Nephron (organoid): ENCODE results near the gene PSMC4.

Experiments used
- H3K27ac Mint-ChIP-seq, 3 experiments: 2 replicates each; pipeline ENCODE4 v1.8.0; 2020; ENCODE audit warnings: mixed read lengths in 3 of 3, mild to moderate bottlenecking in 2 of 3, moderate library complexity in 1 of 3
- H3K27me3 Mint-ChIP-seq: 2 replicates; pipeline ENCODE4 v1.8.0; 2021; ENCODE audit warnings: low read depth, mild to moderate bottlenecking, moderate library complexity, mixed read lengths
- H3K36me3 Mint-ChIP-seq: 2 replicates; pipeline ENCODE4 v1.8.0; 2020; ENCODE audit warnings: low read depth, mixed read lengths
- H3K4me1 Mint-ChIP-seq: 2 replicates; pipeline ENCODE4 v1.8.0; 2020; ENCODE audit warnings: mixed read lengths
- H3K4me3 Mint-ChIP-seq, 3 experiments: 2 replicates each; pipeline ENCODE4 v1.8.0; 2020; ENCODE audit warnings: mild to moderate bottlenecking in 3 of 3, mixed read lengths in 3 of 3, moderate library complexity in 2 of 3
- H3K9me3 Mint-ChIP-seq: 2 replicates; pipeline ENCODE4 v1.8.0; 2020; ENCODE audit warnings: mixed read lengths
- TF ChIP-seq, protein P1 (sequence below), 3 experiments: fragments of 200-600 bp; sonication (generic); IDR thresholded peaks; one replicate each; pipeline ENCODE4 v1.5.0; 2021; ENCODE audit warnings: antibody characterized with exemption in 3 of 3; ENCODE audit not compliant: unreplicated experiment in 3 of 3

Gene PSMC4

DNA sequence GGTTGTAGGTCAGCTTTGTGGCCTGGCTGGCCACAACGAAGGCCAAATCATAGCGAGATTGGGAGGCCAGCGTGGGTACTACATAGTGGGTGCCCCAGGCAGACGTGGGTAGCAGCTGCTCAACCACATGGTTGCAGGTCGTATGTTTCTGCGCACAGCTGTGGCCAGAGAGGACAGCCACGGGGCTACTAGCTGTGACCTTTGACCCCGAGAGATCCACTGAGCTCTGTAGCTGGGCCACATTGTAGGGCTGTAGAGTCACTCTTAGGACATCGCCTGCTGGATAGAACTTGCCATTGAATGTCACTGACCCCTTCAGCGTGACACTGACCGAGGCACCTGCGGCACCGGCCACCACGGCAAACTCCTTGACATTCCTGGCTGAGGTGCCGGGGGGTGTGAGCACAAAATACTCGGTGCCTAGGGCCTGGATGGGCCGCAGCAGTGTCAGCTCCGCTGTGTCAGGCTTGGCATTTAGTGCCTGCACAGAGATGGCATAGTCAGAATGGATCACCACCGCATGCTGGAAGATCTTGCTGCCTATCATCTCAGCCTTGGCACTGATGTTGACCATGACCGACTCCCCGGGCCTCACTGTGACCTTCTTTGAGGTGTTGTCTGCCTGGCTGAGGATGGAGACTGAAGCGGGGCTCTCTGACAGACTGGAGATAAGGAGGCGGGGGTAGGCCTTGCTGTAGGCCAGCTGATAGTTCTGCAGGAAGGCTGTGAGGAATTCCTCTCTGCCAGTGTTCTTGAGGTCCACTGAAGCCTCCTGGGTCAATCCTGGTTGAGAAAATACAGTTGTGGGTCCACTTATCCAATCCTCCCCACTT, 43.2 kb upstream of the PSMC4 start:
- Mint-ChIP-seq H3K36me3 (no peaks in the 10 kb centered on the region), H3K4me1 (no peaks in the 10 kb centered on the region), H3K4me3 (no peak overlapping the region), H3K27me3 (peaks cover 4% of the 10 kb centered on the region), H3K27ac (no peak overlapping the region), H3K9me3 (peaks cover 9% of the 10 kb centered on the region)
- TF ChIP-seq, protein P1, sequence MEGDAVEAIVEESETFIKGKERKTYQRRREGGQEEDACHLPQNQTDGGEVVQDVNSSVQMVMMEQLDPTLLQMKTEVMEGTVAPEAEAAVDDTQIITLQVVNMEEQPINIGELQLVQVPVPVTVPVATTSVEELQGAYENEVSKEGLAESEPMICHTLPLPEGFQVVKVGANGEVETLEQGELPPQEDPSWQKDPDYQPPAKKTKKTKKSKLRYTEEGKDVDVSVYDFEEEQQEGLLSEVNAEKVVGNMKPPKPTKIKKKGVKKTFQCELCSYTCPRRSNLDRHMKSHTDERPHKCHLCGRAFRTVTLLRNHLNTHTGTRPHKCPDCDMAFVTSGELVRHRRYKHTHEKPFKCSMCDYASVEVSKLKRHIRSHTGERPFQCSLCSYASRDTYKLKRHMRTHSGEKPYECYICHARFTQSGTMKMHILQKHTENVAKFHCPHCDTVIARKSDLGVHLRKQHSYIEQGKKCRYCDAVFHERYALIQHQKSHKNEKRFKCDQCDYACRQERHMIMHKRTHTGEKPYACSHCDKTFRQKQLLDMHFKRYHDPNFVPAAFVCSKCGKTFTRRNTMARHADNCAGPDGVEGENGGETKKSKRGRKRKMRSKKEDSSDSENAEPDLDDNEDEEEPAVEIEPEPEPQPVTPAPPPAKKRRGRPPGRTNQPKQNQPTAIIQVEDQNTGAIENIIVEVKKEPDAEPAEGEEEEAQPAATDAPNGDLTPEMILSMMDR (IDR thresholded peaks at IDR 0.05; ENCODE audit: unreplicated experiment in 3 of 3): no peak

DNA sequence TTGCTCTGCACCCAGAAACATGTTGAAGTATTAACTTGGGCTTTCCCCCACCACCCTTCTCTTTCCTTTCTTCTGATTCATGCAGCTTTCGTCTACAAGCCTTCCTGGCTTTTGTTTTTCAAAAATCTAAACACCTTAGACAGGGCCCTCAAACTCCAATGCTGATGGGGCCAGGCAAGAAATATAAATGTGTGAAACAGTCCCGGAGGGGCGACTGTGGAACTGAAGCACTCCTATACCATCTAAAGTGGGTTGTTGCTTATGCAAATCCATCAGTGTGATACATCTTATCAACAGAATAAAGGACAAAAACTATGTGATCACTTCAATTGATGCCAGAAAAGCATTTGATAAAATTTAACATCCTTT, 42.6 kb upstream of the PSMC4 start:
- Mint-ChIP-seq H3K27me3 (peaks cover 4% of the 10 kb centered on the region), H3K9me3 (peaks cover 9% of the 10 kb centered on the region), H3K27ac (no peak overlapping the region), H3K36me3 (no peaks in the 10 kb centered on the region), H3K4me3 (no peak overlapping the region), H3K4me1 (no peaks in the 10 kb centered on the region)
- TF ChIP-seq, protein P1 (IDR thresholded peaks at IDR 0.05; ENCODE audit: unreplicated experiment in 3 of 3): no peak

DNA sequence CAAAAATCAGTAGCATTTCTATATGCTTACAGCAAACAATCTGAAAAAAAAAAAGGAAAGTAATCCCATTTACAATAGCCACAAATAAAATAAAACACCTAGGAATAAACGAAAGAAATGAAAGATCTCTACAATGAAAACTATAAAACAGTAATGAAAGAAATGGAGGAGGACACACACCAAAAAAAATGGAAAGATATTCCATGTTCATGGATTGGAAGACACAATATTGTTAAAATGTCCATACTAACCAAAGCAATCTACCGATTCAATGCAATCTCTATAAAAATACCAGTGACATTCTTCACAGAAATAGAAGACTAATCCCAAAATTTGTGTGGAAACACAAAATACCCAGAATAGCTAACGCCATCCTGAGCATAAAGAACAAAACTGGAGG, 41.2 kb upstream of the PSMC4 start:
- peaks cover 9% of the 10 kb centered on the region for H3K9me3 Mint-ChIP-seq
- TF ChIP-seq, protein P1 (IDR thresholded peaks at IDR 0.05; ENCODE audit: unreplicated experiment in 3 of 3): no peak
- no peaks in the 10 kb centered on the region for H3K4me1 Mint-ChIP-seq
- peaks cover 8% of the 10 kb centered on the region for H3K27me3 Mint-ChIP-seq
- H3K27ac Mint-ChIP-seq: no peak overlapping the region
- no peaks in the 10 kb centered on the region for H3K36me3 Mint-ChIP-seq
- no peak overlapping the region for H3K4me3 Mint-ChIP-seq

DNA sequence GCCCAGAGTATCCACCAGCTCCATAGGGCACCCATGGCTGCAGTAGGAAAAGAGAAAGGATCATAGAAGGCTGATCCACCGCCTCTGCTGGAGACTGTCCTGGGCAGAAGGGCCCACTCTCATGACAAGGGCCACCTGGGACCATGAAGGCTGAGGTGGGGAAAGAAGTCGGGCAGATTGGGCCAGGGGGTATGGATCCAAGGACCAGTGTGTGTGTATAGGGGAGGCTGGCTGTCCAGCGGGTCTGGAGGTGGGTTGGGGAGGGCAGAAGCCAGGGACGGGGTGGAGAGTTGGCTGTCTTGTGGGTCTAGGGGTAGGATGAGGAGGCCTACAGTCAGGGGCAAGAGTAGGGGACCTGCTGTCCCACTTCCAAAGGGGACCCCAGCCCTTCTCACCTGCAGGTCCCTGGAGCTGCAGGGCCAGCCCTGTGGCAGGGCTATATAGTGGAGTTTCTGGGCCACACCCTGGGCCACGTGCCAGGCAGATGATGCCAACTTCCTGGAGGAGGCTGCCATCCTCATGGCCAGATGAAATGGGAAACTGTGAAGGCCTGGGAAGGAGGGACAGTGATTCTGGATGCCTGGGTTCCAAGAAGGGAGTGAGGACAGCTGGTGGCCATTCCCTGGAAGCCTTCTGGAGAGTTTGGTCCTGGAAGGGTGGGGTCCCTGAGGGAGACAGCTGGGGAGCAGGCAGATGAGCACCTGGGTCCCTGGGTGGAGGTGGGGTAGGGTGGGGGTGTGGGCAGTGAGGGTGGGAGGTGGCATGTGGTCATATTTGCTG, 36.2 kb upstream of the PSMC4 start, which contains the start of gene FCGBP:
FCGBP (minus strand) TSS at position 51 of the 780 bp plus-strand sequence.
- peaks cover 10% of the 10 kb centered on the region for H3K9me3 Mint-ChIP-seq
- no peak within 1 kb of the TSS for H3K27ac Mint-ChIP-seq
- H3K36me3 Mint-ChIP-seq: no peaks in the 10 kb centered on the region
- TF ChIP-seq, protein P1 (IDR thresholded peaks at IDR 0.05; ENCODE audit: unreplicated experiment in 3 of 3): no peak
- H3K27me3 Mint-ChIP-seq: peaks cover 11% of the 10 kb centered on the region
- no peaks in the 10 kb centered on the region for H3K4me1 Mint-ChIP-seq
- no peak within 1 kb of the TSS for H3K4me3 Mint-ChIP-seq

DNA sequence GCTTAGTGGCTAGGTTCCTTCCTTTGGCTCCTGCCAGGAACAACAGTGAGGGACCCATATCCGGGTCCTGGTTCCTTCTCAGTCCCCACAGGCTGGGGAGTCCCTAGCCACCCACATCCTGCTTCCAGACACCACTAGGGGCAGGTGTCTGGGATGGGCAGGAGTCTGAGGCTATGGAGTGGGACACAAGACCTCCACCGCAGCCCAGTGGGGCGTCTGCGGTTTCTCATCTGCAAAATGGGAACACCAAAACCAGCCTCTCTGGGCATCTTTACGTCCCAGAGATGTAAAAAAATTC, 35.7 kb upstream of the PSMC4 start:
- H3K9me3 Mint-ChIP-seq: peaks cover 7% of the 10 kb centered on the region
- no peak overlapping the region for H3K27ac Mint-ChIP-seq
- no peak overlapping the region for H3K4me3 Mint-ChIP-seq
- TF ChIP-seq, protein P1 (IDR thresholded peaks at IDR 0.05; ENCODE audit: unreplicated experiment in 3 of 3): no peak
- H3K4me1 Mint-ChIP-seq: no peaks in the 10 kb centered on the region
- peaks cover 11% of the 10 kb centered on the region for H3K27me3 Mint-ChIP-seq
- H3K36me3 Mint-ChIP-seq: no peaks in the 10 kb centered on the region
